Uterus (tissue), 2 donors: ENCODE measurements around the gene RAI14.

Experiments used
- CTCF ChIP-seq, 4 experiments: fragments of 200-600 bp in 2 of 4; fragments of 450-650 bp in 2 of 4; sonication (generic) in 2 of 4; IDR thresholded peaks; one replicate each; pipeline ENCODE4 v1.5.1; 2016 to 2019; ENCODE audit warnings: antibody characterized with exemption in 4 of 4, mild to moderate bottlenecking in 2 of 4, moderate library complexity in 1 of 4
- POLR2A ChIP-seq, 2 donors: fragments of 450-650 bp; IDR thresholded peaks; one replicate each; pipeline ENCODE4 v1.6.1; 2016; ENCODE audit warnings: antibody characterized with exemption in 2 of 2, mild to moderate bottlenecking in 1 of 2, moderate library complexity in 1 of 2

DNA sequence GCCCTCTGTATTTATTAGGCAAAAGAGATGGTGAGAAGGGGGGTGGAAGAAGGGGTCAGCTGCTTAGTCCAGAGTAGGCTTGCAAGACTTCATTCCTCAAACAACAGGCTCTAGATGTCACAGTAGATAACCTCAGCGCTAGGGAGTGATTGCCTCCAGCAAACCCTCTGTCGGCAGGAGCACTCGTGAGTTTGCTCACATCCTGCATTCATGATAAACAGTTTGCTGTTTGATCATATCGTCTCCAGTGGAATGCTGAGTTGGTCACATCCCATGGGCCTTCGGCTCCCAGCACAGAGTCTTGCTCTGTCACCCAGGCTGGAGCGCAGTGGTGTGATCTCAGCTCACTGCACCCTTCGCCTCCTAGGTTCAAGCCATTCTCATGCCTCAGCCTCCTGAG is 186.4 kb downstream of the RAI14 start:
- no peak for TF ChIP-seq CTCF (IDR thresholded peaks at IDR 0.05)
- TF ChIP-seq POLR2A (IDR thresholded peaks at IDR 0.05), result no peak
